ENCODE measurements around the gene UBXN2A. TPM values are rescaled to one million over a fixed set of nuclear protein-coding genes. Genes with fewer than 3 reads are reported as not detected.
A peak's percentile ranks its signal among the peaks of the same experiment; 100 is the strongest.

UBXN2A gene
- total RNA-seq, 1 donor from 2014 or later, result 23.0 TPM

DNA sequence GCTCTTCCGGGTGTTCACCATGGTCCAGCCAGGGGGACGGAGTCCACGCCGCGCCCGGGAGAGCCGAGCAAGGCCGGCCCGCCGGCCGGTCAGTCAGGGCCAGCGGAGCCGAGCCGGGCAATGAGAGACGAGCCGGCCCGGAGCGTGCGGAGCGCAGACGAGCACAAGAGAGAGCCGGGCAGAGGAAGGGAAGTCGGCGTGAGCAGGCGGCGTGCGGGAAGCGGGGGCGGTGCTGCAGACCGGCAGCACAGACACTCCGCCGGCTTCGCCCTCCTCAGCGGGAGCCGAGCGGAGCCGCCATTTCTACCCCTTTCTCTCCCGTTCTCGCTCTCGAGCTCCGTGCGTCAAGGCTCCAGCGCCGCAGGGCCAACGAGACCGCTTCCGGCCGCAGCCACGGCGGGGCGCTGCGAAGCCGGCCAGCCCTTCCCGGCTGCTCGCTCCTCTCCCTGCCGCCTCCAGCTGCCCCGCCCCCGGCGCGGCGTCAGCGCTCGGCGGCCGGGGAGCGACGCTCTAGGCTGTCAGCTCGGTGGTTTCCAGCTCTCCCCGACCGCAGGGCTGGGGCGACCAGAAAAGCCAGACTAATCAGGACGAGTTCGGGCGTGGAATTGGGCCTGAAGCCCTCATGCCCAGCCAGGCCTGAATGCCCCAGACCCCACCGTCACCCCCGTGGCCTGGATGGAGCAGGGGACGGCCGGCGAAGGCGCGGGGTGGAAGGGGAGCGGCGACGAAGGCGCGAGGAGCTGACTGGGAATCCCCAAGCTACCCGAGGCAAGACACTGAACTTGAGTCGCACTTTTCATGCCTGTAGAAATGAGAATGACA lies 13.3 kb upstream of the UBXN2A start, which contains the start of gene ATAD2B:
Gene ATAD2B, minus strand, starts transcription at position 374 of the 822 bp plus-strand sequence. Its CDS starts 353 bp downstream, at position 21.
- peak; percentile 85 to 97 for DNase-seq (ENCODE audit: low spot score in 2 of 2, unreplicated experiment in 2 of 2)
- peaks cover 37% of the 10 kb centered on the region for H3K4me1 Mint-ChIP-seq
- peak within 1 kb of the TSS; percentile 100 for H3K27ac Mint-ChIP-seq
- no peaks in the 10 kb centered on the region for H3K27me3 Mint-ChIP-seq (ENCODE audit: low read depth)
- no peaks in the 10 kb centered on the region for H3K9me3 Mint-ChIP-seq
- TF ChIP-seq, protein P1, sequence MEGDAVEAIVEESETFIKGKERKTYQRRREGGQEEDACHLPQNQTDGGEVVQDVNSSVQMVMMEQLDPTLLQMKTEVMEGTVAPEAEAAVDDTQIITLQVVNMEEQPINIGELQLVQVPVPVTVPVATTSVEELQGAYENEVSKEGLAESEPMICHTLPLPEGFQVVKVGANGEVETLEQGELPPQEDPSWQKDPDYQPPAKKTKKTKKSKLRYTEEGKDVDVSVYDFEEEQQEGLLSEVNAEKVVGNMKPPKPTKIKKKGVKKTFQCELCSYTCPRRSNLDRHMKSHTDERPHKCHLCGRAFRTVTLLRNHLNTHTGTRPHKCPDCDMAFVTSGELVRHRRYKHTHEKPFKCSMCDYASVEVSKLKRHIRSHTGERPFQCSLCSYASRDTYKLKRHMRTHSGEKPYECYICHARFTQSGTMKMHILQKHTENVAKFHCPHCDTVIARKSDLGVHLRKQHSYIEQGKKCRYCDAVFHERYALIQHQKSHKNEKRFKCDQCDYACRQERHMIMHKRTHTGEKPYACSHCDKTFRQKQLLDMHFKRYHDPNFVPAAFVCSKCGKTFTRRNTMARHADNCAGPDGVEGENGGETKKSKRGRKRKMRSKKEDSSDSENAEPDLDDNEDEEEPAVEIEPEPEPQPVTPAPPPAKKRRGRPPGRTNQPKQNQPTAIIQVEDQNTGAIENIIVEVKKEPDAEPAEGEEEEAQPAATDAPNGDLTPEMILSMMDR (IDR thresholded peaks at IDR 0.05; ENCODE audit: unreplicated experiment), result peak; percentile 72
- H3K4me3 Mint-ChIP-seq, result peak within 1 kb of the TSS; percentile 98
- peaks cover 8% of the 10 kb centered on the region for H3K36me3 Mint-ChIP-seq

DNA sequence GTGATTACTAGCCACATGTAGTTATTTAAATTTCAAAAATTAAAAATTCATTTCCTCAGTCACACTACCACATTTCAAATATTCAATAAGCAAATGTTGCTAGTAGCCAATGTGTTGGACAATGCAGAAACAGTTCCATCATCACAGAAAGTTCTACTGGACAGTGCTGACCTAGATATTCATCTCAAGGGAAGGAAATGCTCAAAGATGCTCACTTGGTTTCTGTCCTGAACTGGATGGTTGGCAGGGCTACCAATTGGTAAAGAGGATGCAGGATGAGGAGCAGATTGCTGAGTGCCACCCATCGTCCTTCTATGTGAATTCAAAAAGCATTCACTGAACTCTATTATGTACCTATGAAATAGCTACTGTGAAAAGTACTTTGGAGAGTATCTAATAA lies 6.0 kb upstream of the UBXN2A start:
- TF ChIP-seq, protein P1 (IDR thresholded peaks at IDR 0.05; ENCODE audit: unreplicated experiment), result no peak
- Mint-ChIP-seq H3K36me3 (peaks cover 6% of the 10 kb centered on the region), H3K27ac (no peak overlapping the region), H3K4me3 (no peak overlapping the region), H3K4me1 (peaks cover 7% of the 10 kb centered on the region), H3K27me3 (ENCODE audit: low read depth) (no peaks in the 10 kb centered on the region), H3K9me3 (no peaks in the 10 kb centered on the region)
- DNase-seq (ENCODE audit: low spot score in 2 of 2, unreplicated experiment in 2 of 2), result no peak

DNA sequence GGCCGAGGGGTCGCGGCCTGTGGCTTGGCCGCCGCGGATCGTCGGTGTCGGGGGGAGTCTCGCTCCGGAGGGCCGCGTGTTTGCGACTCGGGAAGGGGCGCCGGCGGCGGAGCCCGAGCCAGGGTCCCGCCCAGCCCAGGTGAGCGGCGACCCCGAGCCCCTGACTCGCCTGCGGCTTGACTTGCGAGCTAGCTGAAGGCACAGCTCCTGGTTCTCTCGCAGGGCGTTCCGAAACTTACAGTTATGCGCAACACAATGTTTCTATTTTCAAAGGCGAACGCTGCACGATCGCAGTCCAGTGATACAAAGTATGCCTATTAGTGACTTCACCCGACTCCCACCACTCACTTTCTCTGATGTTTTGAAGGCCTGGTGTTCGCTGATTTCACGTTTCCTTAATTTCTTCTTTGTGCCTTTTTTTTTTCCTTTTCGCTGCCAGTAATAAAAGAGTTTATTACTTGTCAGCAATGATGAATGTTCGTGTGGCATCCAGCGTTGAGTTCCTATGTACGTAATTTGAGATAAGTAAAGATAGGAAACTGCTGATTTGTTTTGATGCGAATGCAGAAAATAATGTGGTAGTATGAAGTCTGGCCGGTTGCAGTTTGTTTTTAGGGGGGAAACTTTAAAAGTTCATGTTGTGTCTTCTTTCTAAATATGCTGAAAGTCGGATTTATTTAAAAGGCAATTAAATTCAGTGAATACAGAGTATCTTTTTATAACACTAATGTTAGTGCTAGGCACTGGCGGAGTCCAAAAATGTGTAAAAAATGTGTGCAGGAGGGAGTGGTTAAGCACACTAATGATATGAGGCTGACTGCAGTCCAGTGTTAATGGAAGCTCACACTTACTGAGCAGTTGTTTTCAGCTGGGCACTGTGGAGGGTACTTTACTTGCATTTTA lies 706 bp downstream of the UBXN2A start:
- no peaks in the 10 kb centered on the region for H3K9me3 Mint-ChIP-seq
- TF ChIP-seq, protein P1 (IDR thresholded peaks at IDR 0.05; ENCODE audit: unreplicated experiment), result no peak
- H3K4me1 Mint-ChIP-seq, result peaks cover 28% of the 10 kb centered on the region

DNA sequence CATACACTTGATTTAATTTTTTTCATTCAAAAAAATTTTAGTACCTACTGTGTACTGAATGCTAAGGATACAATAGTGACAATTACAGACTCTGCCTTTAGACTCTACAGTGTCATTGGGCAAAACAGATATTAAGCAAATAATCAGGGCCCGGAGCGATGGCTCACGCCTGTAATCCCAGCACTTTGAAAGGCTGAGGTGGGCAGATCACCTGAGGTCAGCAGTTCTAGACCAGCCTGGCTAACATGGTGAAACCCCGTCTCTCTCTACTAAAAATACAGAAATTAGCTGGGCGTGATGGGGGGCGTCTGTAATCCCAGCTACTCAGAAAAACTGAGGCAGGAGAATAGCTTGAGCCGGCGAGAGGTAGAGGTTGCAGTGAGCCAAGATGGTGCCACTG lies 1.4 kb downstream of the UBXN2A start:
- Mint-ChIP-seq H3K27me3 (ENCODE audit: low read depth) (no peaks in the 10 kb centered on the region), H3K4me3 (peak overlapping the region; percentile 40), H3K36me3 (peaks cover 8% of the 10 kb centered on the region), H3K9me3 (no peaks in the 10 kb centered on the region), H3K4me1 (peaks cover 28% of the 10 kb centered on the region), H3K27ac (peak overlapping the region; percentile 84)
- no peak for DNase-seq (ENCODE audit: low spot score in 2 of 2, unreplicated experiment in 2 of 2)
- TF ChIP-seq, protein P1 (IDR thresholded peaks at IDR 0.05; ENCODE audit: unreplicated experiment), result no peak

More for the DNA sequence above, 706 bp downstream of the UBXN2A start:
- peak overlapping the region; percentile 93 for H3K4me3 Mint-ChIP-seq
- DNase-seq (ENCODE audit: low spot score in 2 of 2, unreplicated experiment in 2 of 2), result peak in 1 of 2 experiments; percentile 26
- no peaks in the 10 kb centered on the region for H3K27me3 Mint-ChIP-seq (ENCODE audit: low read depth)
- peaks cover 8% of the 10 kb centered on the region for H3K36me3 Mint-ChIP-seq
- peak overlapping the region; percentile 98 for H3K27ac Mint-ChIP-seq

DNA sequence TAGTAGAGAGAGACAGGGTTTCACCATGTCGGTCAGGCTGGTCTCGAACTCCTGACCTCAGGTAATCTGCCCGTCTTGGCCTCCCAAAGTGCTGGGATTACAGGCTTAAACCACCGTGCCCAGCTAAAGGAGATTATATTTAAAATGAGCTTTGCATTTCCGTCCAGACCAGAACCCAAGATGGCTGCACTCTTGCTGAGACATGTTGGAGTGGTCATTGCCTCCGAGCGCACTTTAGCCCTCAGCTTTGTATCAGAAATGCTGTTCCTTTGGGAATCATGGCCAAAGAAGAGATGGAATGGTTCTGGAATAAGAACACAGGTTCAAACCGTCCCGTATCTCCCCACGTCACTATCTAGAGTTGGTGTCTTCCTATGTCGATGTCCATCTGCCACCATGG lies 3.4 kb downstream of the UBXN2A start:
- Mint-ChIP-seq H3K27me3 (ENCODE audit: low read depth) (no peaks in the 10 kb centered on the region), H3K4me3 (no peak overlapping the region), H3K27ac (no peak overlapping the region), H3K9me3 (no peaks in the 10 kb centered on the region), H3K4me1 (peaks cover 27% of the 10 kb centered on the region), H3K36me3 (peaks cover 8% of the 10 kb centered on the region)
- no peak for DNase-seq (ENCODE audit: low spot score in 2 of 2, unreplicated experiment in 2 of 2)
- TF ChIP-seq, protein P1 (IDR thresholded peaks at IDR 0.05; ENCODE audit: unreplicated experiment), result no peak
